Central memory CD8-positive, alpha-beta T cell (primary cell): ENCODE results near the gene UGT8.
A peak's percentile ranks its signal among the peaks of the same experiment; 100 is the strongest.
"Not testable (repeated sequence)": the region's sequence is repeated elsewhere in the genome, so short reads cannot be mapped to it uniquely, and the experiment has no call there.

ENCODE experiments used
- ATAC-seq: fragments of 150-1000 bp; cut with Tn5 transposase; replicated peaks from 2 replicates; pipeline ENCODE4 v1.10.0; 2022; ENCODE audit warnings: mild to moderate bottlenecking, moderate FRiP score, moderate number of reproducible peaks; ENCODE audit not compliant: poor library complexity, severe bottlenecking; ENCODE audit errors: extremely low read depth
- DNase-seq, 2 donors: peaks; one replicate each; pipeline ENCODE4 v3.0.0; 2021; ENCODE audit warnings: low spot score in 2 of 2
- H3K27ac Mint-ChIP-seq: one replicate; pipeline ENCODE4 v1.8.0; 2022; ENCODE audit warnings: low read depth, mild to moderate bottlenecking, moderate library complexity, mixed read lengths
- H3K27me3 Mint-ChIP-seq: one replicate; pipeline ENCODE4 v1.8.0; 2022; ENCODE audit warnings: mixed read lengths
- H3K36me3 Mint-ChIP-seq: one replicate; pipeline ENCODE4 v1.8.0; 2022; ENCODE audit warnings: mild to moderate bottlenecking, moderate library complexity, mixed read lengths; ENCODE audit not compliant: insufficient read depth
- H3K4me1 Mint-ChIP-seq: one replicate; pipeline ENCODE4 v1.8.0; 2022; ENCODE audit warnings: mixed read lengths
- H3K4me3 Mint-ChIP-seq: one replicate; pipeline ENCODE4 v1.8.0; 2022; ENCODE audit warnings: mild to moderate bottlenecking, moderate library complexity, mixed read lengths
- H3K9me3 Mint-ChIP-seq: one replicate; pipeline ENCODE4 v1.8.0; 2022; ENCODE audit warnings: mixed read lengths

Gene UGT8, protein sequence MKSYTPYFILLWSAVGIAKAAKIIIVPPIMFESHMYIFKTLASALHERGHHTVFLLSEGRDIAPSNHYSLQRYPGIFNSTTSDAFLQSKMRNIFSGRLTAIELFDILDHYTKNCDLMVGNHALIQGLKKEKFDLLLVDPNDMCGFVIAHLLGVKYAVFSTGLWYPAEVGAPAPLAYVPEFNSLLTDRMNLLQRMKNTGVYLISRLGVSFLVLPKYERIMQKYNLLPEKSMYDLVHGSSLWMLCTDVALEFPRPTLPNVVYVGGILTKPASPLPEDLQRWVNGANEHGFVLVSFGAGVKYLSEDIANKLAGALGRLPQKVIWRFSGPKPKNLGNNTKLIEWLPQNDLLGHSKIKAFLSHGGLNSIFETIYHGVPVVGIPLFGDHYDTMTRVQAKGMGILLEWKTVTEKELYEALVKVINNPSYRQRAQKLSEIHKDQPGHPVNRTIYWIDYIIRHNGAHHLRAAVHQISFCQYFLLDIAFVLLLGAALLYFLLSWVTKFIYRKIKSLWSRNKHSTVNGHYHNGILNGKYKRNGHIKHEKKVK

DNA sequence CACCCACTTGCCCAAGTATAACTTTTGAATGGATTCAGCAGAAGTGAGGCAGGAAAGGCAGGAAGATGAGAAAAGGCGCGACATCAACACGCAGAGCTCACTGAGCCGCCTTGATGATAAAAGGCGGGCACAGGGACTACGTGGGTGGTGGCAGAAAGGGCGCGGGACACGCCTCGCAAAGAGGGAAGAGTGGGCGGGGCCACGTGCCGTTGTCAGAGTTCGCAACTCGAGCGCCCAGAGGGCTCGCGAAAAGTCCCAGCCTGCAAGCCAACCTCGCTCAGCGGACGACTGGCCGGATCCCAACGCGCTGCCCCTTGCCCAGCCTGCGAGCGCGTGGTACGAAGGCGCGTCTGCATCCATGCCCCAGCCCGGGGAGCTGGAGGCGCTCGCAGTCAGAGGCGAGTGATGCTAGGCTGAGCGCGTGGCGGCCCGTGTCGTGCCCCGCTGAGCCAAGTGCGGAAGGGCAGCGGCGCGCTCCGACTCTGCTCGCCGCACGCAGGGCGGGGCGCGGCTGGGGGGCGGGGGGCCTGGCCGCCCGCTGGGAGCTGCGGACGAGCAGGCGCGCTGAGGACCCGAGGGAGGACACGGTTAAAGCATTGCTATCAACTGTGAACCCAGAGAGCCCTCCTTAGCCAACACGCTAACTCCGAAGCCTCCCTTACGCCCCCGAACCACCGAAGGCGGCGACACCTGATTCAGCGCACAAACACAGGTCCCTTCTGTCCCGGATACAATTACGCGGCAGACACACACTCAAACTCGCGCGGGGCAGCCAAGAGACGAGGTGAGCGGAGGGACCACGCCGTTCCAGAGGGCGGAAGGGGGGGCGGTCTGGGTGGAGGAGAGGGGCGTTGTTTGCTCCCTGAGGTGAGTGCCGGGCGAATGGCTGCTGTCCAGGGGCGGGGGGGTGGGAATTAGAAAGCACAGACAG lies at the start of gene UGT8:
Gene UGT8 (plus strand): TSS at position 617 of the 931 bp plus-strand sequence. CDS start 24,074 bp downstream, outside the sequence.
- ATAC-seq (peak; percentile 37), DNase-seq (no peak)
- no peak within 1 kb of the TSS for H3K27ac Mint-ChIP-seq
- H3K4me1 Mint-ChIP-seq, result peaks cover 11% of the 10 kb centered on the region
- peak within 1 kb of the TSS; percentile 72 for H3K4me3 Mint-ChIP-seq
- H3K9me3 Mint-ChIP-seq, result no peaks in the 10 kb centered on the region
- H3K27me3 Mint-ChIP-seq, result peaks cover 39% of the 10 kb centered on the region
- H3K36me3 Mint-ChIP-seq, result peaks cover 1% of the 10 kb centered on the region

DNA sequence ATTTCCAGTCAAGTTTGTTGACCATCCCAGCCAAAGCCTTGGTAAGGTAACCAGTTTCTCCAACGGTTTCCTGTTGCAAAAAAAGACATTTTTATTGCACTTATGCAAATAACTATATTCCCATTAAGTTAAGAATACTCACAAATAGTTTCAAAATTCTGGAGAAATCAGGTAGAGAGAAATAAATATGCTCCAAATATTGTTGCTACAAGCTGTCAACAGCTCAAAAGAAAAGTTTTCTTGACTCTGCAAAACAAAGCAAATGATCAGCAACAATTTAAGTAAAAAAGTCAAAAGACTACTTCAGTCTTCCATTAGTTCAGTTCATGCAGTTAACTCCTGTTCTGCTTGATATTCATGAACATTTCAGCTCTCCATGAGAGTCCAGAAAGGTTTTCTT lies 49.0 kb upstream of the UGT8 start:
- Mint-ChIP-seq H3K4me1 (no peaks in the 10 kb centered on the region), H3K36me3 (no peaks in the 10 kb centered on the region), H3K9me3 (peaks cover 5% of the 10 kb centered on the region), H3K27me3 (no peaks in the 10 kb centered on the region), H3K27ac (no peak overlapping the region), H3K4me3 (no peak overlapping the region)
- DNase-seq (no peak), ATAC-seq (no peak)

DNA sequence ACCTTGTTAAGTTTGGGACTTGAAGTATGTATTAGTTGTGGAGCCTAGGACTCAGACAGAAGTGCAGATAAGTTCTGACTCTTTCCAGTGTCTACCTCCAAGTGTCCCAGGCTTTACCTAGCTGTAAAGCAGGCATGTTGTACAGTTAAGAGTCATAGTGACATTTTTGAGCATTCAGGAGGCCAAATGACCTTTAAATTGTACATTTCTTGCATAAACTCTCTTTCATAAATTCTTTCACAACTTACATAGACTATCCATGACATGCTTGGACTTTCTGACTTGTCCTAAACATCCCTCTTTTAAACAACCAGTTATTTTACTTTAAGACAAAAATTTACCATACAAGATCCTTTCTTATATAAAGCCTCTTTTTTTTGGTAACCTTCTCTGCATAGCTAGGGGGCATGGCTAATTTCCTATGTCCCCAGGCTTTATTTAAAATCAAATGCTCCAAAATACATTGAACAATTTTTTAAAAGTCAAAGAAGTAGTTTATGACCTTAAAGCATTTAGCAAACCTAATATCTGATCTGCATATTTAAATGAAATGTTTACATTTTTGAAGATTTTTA lies 40.1 kb upstream of the UGT8 start:
- H3K4me3 Mint-ChIP-seq, result no peak overlapping the region
- DNase-seq, result no peak
- peaks cover 5% of the 10 kb centered on the region for H3K9me3 Mint-ChIP-seq
- ATAC-seq, result no peak
- H3K27me3 Mint-ChIP-seq, result no peaks in the 10 kb centered on the region
- no peaks in the 10 kb centered on the region for H3K4me1 Mint-ChIP-seq
- no peaks in the 10 kb centered on the region for H3K36me3 Mint-ChIP-seq
- no peak overlapping the region for H3K27ac Mint-ChIP-seq

DNA sequence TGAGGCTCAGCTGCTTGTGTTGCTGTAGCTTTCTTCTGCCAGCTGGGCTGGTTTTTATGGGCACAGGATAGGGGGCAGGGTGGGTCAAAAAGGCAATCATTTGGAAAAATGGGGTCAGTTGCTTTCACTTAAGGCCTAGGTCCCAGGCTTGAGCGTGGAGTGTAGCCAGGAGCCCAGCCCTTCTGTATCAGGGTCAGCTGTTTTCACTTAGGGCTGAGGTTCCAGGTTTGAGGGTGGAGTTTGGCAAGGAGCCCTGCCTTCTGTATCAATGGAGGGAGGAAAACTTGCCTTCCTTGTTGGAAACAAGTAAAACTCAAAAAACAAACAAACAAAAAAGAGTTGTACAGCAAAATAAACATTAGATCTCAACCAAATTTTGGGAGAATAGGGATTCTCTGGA lies 37.0 kb upstream of the UGT8 start:
- DNase-seq, result no peak
- Mint-ChIP-seq H3K36me3 (no peaks in the 10 kb centered on the region), H3K9me3 (no peaks in the 10 kb centered on the region), H3K4me1 (no peaks in the 10 kb centered on the region), H3K4me3 (no peak overlapping the region), H3K27ac (no peak overlapping the region), H3K27me3 (no peaks in the 10 kb centered on the region)
- no peak for ATAC-seq

DNA sequence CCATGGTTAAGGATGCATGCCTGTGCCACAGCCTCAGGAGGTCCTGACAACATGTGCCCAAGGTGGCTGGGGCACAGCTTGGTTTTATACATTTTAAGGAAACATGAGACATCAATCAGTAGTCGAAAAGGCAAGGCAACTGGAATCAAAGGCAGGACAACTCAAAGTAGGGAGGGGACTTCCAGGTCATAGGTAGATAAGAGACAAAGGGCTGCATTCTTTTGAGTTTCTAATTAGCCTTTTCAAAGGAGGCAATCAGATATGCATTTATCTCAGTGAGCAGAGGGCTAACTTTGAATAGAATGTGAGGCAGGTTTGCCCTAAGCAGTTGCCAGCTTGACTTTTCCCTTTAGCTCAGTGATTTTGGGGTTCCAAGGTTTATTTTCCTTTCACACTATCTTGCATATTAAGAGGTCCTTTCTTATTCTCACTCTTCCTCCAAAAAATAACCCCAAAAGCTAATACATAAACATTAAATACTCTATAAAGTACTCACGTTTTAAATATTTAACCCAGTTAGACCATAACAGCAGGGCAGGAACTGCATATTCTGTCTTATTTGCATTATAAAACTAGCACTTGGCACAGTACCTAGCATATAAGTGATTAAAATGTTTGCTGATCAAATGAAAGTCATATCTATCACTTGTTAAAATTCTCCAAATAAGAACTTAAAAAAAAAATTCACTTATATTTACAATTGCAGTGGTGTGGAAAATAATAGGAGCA lies 36.3 kb upstream of the UGT8 start:
- H3K4me3 Mint-ChIP-seq, result no peak overlapping the region
- H3K36me3 Mint-ChIP-seq, result no peaks in the 10 kb centered on the region
- ATAC-seq, result no peak
- no peak overlapping the region for H3K27ac Mint-ChIP-seq
- DNase-seq, result no peak
- H3K9me3 Mint-ChIP-seq, result no peaks in the 10 kb centered on the region
- no peaks in the 10 kb centered on the region for H3K4me1 Mint-ChIP-seq
- H3K27me3 Mint-ChIP-seq, result no peaks in the 10 kb centered on the region

DNA sequence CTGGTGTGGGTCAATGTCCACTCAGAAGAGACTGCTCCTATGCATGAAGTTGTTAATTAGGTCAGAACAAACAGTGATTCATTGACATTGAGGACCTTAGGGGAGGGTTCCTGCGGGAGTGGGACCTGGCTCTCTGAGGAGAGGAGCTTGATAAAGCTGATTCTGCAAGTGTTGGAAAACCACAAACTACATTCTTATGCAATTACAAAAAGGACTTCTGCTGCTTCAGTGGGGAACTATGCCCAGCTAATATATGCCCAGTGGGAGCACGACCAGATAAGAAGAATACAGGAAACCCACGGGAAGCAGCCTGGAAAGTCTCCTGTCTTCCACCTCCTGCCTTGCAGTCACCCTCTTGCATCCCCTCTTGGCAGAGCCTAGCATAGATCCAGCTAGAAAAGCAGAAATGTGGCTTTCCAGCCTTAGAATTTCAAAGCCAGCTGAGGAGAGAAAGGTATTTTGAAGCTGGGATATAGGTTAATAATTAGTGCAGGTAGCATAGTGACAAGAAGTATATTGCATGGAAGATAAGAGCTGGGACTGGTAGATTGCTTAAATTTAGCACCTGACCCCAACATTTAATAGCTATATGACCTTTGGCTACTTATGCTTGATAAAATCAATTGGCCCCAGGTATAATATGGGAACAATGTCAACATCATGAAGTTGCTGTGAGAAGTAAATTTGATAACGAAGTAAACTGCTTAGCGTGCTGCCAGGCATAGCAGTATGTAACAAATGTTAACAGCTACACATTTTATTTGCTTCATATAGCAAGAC lies 34.9 kb upstream of the UGT8 start:
- Mint-ChIP-seq H3K36me3 (no peaks in the 10 kb centered on the region), H3K4me1 (no peaks in the 10 kb centered on the region), H3K27me3 (no peaks in the 10 kb centered on the region), H3K4me3 (no peak overlapping the region), H3K27ac (no peak overlapping the region), H3K9me3 (no peaks in the 10 kb centered on the region)
- no peak for ATAC-seq
- DNase-seq, result no peak

DNA sequence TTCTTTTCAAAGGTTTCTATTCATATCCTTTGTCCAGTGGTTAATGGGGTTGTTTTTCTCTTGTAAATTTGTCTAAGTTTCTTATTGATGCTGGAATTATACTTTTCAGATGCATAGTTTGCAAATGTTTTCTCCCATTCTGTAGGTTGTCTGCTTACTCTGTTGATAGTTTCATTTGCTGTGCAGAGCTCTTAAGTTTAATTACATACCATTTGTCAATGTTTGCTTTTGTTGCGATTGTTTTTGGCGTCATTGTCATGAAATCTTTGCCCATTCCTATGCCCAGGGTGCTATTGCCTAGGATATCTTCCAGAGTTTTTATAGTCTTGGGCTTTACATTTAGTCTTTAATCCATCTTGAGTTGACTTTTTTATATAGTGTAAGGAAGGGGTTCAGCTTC lies 21.2 kb upstream of the UGT8 start:
- Mint-ChIP-seq H3K4me3 (no peak overlapping the region), H3K27ac (no peak overlapping the region), H3K36me3 (no peaks in the 10 kb centered on the region), H3K27me3 (no peaks in the 10 kb centered on the region), H3K9me3 (peaks cover 19% of the 10 kb centered on the region), H3K4me1 (no peaks in the 10 kb centered on the region)
- no peak for ATAC-seq
- no peak for DNase-seq

DNA sequence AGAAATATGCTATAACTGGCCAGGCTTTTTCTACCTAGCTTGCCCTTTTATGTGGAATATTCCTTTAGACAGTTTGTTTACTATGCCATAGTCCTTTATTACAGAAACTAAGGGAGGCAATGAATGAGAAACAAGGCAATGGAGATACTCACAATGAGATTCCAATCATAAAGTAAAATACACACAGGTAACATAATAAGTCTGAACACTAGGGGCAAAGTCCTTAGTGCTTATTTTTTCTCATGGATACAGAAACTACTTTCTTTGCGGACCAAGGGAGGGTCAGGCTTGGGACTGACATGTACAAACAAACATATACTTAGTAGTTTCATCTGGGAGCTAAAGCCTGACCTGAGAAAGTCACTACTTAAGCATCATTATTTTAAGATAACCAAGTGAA lies 16.0 kb upstream of the UGT8 start:
- H3K27me3 Mint-ChIP-seq, result no peaks in the 10 kb centered on the region
- H3K4me1 Mint-ChIP-seq, result no peaks in the 10 kb centered on the region
- peaks cover 8% of the 10 kb centered on the region for H3K9me3 Mint-ChIP-seq
- ATAC-seq, result no peak
- no peak for DNase-seq
- H3K36me3 Mint-ChIP-seq, result no peaks in the 10 kb centered on the region
- H3K27ac Mint-ChIP-seq, result no peak overlapping the region
- no peak overlapping the region for H3K4me3 Mint-ChIP-seq

DNA sequence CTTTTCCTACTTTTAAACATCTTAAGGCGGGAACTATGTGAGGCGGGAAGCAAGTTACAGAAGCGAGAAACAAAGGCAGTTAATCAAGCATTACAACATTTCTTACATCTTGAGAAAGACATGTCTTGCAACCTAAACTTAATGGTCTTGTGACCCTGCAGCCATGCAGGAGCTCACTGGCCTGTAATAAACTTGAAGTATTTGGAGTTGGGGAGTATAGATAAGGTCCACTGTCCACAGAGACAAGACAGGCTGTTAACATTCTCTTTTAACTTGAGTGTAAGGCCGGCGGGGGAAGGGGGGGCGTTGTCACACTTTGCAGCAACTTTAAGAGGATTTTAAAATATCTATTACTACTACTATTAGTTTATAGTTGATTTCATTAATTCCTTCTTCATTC lies 10.3 kb upstream of the UGT8 start:
- Mint-ChIP-seq H3K4me3 (no peak overlapping the region), H3K27ac (no peak overlapping the region), H3K4me1 (no peaks in the 10 kb centered on the region), H3K27me3 (no peaks in the 10 kb centered on the region), H3K9me3 (no peaks in the 10 kb centered on the region), H3K36me3 (no peaks in the 10 kb centered on the region)
- ATAC-seq (no peak), DNase-seq (no peak)

DNA sequence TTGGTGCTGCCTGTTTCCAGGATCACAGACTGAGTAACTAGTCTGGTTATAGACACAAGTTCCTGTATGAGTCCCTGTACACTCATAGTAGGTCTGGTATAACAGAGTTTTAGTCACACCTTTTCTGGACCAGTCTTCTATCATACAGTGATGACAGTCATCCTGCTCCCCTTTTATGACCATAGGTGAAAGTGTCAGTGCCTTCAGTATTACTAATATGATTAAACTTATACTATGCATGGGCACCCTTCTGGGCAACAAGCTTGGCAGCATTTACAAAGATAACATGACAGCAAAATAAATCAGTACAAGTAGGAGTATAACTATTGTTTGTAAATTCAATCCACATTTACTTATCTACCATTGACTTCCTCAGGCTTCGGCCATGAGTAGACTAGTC lies 8.2 kb upstream of the UGT8 start:
- H3K4me1 Mint-ChIP-seq, H3K36me3 Mint-ChIP-seq, ATAC-seq, H3K4me3 Mint-ChIP-seq, DNase-seq, H3K27ac Mint-ChIP-seq, H3K27me3 Mint-ChIP-seq, H3K9me3 Mint-ChIP-seq: not testable (repeated sequence)

DNA sequence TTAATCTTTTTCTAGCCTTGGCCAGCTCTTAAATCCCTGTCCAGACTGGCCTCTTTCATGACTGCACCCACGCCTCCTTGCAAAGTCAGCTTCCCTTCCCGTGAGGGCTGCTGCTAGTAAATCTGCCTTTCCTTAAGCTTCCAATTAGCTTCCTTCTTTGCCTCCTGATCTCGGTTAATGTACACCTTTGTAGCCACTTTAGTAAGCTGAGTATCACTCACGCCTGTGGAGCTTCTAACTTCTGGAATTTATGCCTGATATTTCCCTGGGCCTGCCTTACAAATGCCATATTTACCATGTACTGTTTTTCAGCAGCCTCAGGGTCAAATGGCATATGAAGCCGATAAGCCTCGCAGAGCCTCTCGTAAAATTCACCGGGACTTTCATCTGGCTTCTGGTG lies 5.1 kb upstream of the UGT8 start:
- Mint-ChIP-seq H3K9me3 (no peaks in the 10 kb centered on the region), H3K4me3 (no peak overlapping the region), H3K36me3 (no peaks in the 10 kb centered on the region), H3K27ac (no peak overlapping the region), H3K4me1 (no peaks in the 10 kb centered on the region), H3K27me3 (peaks cover 18% of the 10 kb centered on the region)
- ATAC-seq (no peak), DNase-seq (no peak)
